ENCODE data around the gene CCNB2.

CCNB2 gene

DNA sequence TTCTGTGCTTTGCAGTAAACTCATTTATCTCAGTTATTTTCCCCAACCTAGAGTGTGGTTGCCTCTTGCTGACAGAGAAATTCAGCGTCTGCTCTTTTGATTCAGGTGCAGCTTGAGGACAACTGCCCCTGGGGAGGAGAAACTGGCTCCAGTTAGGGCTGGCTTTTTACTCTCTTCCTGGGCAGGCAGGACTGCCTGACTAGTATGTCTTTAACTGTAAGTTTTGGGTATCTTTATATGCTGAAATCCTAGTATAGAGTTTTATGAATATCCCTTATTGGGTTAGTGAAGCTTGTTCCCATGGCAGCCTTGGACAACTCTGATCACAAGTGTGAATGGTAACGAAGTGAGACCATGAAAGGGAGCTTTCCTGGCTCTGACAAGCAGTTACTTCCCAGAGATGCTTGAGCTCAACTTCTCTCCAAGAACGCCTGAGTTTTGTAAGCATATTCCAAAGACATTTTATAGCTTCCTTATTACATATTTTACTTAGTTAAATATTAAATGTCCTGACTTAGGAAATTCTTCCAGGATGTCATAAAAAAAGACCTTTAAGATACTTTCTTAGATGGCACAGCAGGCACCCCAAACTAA lies 27.1 kb downstream of the CCNB2 start:
- Histone ChIP-seq H3K79me2 (ENCODE audit: insufficient read depth, low read length) (peaks cover 51% of the 10 kb centered on the region), H3K4me1 (ENCODE audit: insufficient read depth, low read length, poor library complexity, severe bottlenecking) (no peaks in the 10 kb centered on the region), H2AFZ (ENCODE audit: low read length) (no peak overlapping the region), H3F3A (ENCODE audit: low read depth) (no peaks in the 10 kb centered on the region), H3K36me3 (ENCODE audit: insufficient read depth, low read length) (peaks cover 86% of the 10 kb centered on the region), H3K4me2 (ENCODE audit: low read depth, low read length, poor library complexity, severe bottlenecking) (no peak overlapping the region), H3K27me3 (ENCODE audit: insufficient read depth, low read length, poor library complexity, severe bottlenecking) (no peaks in the 10 kb centered on the region), H3K4me3 (ENCODE audit: low read length, poor library complexity, severe bottlenecking) (no peak overlapping the region), H3K9me3 (ENCODE audit: insufficient read depth, low read depth, low read length) (peaks cover 4% of the 10 kb centered on the region; the same call in 1 of the 2 replicates), H3K9me2 (replicated peaks; ENCODE audit: low read depth, low read length) (no peaks in the 10 kb centered on the region), H3K9ac (ENCODE audit: low read depth, low read length, poor library complexity, severe bottlenecking) (no peak overlapping the region), H4K20me1 (ENCODE audit: insufficient read depth, low read length, poor library complexity, severe bottlenecking) (no peaks in the 10 kb centered on the region)
- TF ChIP-seq, protein P1, sequence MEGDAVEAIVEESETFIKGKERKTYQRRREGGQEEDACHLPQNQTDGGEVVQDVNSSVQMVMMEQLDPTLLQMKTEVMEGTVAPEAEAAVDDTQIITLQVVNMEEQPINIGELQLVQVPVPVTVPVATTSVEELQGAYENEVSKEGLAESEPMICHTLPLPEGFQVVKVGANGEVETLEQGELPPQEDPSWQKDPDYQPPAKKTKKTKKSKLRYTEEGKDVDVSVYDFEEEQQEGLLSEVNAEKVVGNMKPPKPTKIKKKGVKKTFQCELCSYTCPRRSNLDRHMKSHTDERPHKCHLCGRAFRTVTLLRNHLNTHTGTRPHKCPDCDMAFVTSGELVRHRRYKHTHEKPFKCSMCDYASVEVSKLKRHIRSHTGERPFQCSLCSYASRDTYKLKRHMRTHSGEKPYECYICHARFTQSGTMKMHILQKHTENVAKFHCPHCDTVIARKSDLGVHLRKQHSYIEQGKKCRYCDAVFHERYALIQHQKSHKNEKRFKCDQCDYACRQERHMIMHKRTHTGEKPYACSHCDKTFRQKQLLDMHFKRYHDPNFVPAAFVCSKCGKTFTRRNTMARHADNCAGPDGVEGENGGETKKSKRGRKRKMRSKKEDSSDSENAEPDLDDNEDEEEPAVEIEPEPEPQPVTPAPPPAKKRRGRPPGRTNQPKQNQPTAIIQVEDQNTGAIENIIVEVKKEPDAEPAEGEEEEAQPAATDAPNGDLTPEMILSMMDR (conservative IDR thresholded peaks at IDR 0.05; ENCODE audit: low read length), result no peak
- no peak for TF ChIP-seq EZH2phosphoT487 (IDR thresholded peaks at IDR 0.05; ENCODE audit: borderline replicate concordance)

DNA sequence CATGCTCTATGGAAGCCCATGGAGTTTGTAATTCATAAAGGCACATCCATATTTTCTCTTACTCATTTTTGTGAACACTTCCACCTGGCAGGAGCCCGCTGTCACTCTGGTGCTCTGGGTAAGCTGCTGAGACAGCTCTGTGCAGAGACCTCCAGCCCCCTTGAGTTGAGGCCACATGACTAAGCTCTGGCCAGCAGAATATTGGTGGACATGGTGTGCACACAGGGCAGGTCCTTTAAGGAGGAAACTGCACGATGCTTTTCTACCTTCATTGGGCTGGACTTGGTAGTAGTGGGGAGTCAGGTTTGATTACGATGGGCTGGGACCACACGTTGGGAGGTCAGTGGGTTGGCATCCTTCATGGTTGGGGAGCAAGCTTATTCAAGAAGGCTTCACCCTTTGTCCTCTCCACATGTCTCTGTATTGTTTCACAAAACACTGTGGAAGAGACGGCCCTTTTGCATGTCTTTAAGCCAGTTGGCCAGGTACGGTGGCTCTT lies 29.0 kb downstream of the CCNB2 start:
- no peak overlapping the region for H2AFZ ChIP-seq (ENCODE audit: low read length)
- H4K20me1 ChIP-seq (ENCODE audit: insufficient read depth, low read length, poor library complexity, severe bottlenecking), result no peaks in the 10 kb centered on the region
- no peaks in the 10 kb centered on the region for H3K9me2 ChIP-seq (replicated peaks; ENCODE audit: low read depth, low read length)
- peaks cover 4% of the 10 kb centered on the region; the same call in 1 of the 2 replicates for H3K9me3 ChIP-seq (ENCODE audit: insufficient read depth, low read depth, low read length)
- no peak overlapping the region for H3K4me2 ChIP-seq (ENCODE audit: low read depth, low read length, poor library complexity, severe bottlenecking)
- no peak for TF ChIP-seq EZH2phosphoT487 (IDR thresholded peaks at IDR 0.05; ENCODE audit: borderline replicate concordance)
- TF ChIP-seq, protein P1 (conservative IDR thresholded peaks at IDR 0.05; ENCODE audit: low read length), result no peak
- H3K9ac ChIP-seq (ENCODE audit: low read depth, low read length, poor library complexity, severe bottlenecking), result no peak overlapping the region
- H3K4me3 ChIP-seq (ENCODE audit: low read length, poor library complexity, severe bottlenecking), result no peak overlapping the region
- H3K27me3 ChIP-seq (ENCODE audit: insufficient read depth, low read length, poor library complexity, severe bottlenecking), result no peaks in the 10 kb centered on the region
- peaks cover 31% of the 10 kb centered on the region for H3K79me2 ChIP-seq (ENCODE audit: insufficient read depth, low read length)
- H3F3A ChIP-seq (ENCODE audit: low read depth), result no peaks in the 10 kb centered on the region
- H3K4me1 ChIP-seq (ENCODE audit: insufficient read depth, low read length, poor library complexity, severe bottlenecking), result no peaks in the 10 kb centered on the region
- H3K36me3 ChIP-seq (ENCODE audit: insufficient read depth, low read length), result peaks cover 96% of the 10 kb centered on the region

DNA sequence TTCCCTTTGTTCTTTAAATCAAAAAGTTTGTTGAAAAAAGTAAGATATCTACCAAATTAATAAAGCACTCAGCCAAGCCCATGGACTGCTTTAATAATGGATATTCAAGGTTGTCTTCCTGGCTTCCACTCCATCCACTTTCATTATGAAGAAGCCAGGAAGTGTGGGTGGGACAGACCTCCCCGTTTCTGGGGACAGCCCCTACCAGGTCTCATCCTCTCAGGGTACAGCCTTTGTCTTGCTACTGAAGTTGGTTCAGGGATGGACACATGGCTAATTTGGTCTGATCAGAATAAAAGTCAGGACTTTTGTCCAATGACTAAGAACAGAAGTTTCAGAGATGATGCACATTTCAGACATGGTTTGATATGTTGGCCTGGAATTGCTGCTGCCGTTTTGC lies 32.6 kb downstream of the CCNB2 start:
- Histone ChIP-seq H4K20me1 (ENCODE audit: insufficient read depth, low read length, poor library complexity, severe bottlenecking) (no peaks in the 10 kb centered on the region), H3K79me2 (ENCODE audit: insufficient read depth, low read length) (no peaks in the 10 kb centered on the region), H3K4me3 (ENCODE audit: low read length, poor library complexity, severe bottlenecking) (no peak overlapping the region), H3K9me3 (ENCODE audit: insufficient read depth, low read depth, low read length) (no peaks in the 10 kb centered on the region), H3K36me3 (ENCODE audit: insufficient read depth, low read length) (peaks cover 82% of the 10 kb centered on the region), H3K4me2 (ENCODE audit: low read depth, low read length, poor library complexity, severe bottlenecking) (no peak overlapping the region), H3F3A (ENCODE audit: low read depth) (no peaks in the 10 kb centered on the region), H3K27me3 (ENCODE audit: insufficient read depth, low read length, poor library complexity, severe bottlenecking) (no peaks in the 10 kb centered on the region), H3K9me2 (replicated peaks; ENCODE audit: low read depth, low read length) (no peaks in the 10 kb centered on the region), H3K9ac (ENCODE audit: low read depth, low read length, poor library complexity, severe bottlenecking) (no peak overlapping the region), H2AFZ (ENCODE audit: low read length) (no peak overlapping the region), H3K4me1 (ENCODE audit: insufficient read depth, low read length, poor library complexity, severe bottlenecking) (no peaks in the 10 kb centered on the region)
- TF ChIP-seq EZH2phosphoT487 (IDR thresholded peaks at IDR 0.05; ENCODE audit: borderline replicate concordance), result no peak
- TF ChIP-seq, protein P1 (conservative IDR thresholded peaks at IDR 0.05; ENCODE audit: low read length), result no peak

Data from Loucy (cell line).